Hepatocyte (in vitro differentiated cells): Measurements from ENCODE around the gene ODF4.

Experiments used
- EZH2 ChIP-seq: fragments of 200-600 bp; sonication (generic); IDR thresholded peaks from 2 replicates; pipeline ENCODE4 v1.6.1; 2016; ENCODE audit warnings: antibody characterized with exemption, mild to moderate bottlenecking, borderline replicate concordance
- EZH2phosphoT487 ChIP-seq: fragments of 200-600 bp; sonication (generic); IDR thresholded peaks from one replicate; pipeline ENCODE4 v1.6.1; 2018; ENCODE audit warnings: antibody characterized with exemption, mild to moderate bottlenecking, low read depth, moderate library complexity; ENCODE audit not compliant: unreplicated experiment, severe bottlenecking
- TF ChIP-seq, protein P1 (sequence below): fragments of 200-600 bp; sonication (generic); IDR thresholded peaks from 2 replicates; pipeline ENCODE4 v1.5.1; 2016; ENCODE audit warnings: antibody characterized with exemption, mild to moderate bottlenecking; ENCODE audit not compliant: poor library complexity

DNA sequence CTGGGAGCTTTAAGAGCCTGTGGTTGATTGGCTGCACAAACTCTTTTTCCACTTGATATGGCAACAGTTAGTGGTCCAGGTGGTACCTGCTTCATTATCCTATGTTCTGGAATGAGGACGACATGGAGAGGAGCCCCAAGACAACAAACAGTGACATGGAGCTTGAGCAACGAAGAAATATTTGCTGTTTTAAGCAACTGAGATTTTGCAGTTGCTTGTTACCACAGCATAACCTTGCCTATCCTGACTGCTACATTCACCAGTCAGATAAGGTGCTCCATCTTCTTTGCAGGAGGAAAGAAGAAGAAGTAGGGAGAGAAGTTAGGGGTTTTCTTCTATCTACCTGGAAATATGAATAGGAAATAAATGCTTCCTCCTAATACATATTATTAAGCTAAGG, 7.5 kb upstream of the ODF4 start:
- TF ChIP-seq, protein P1, sequence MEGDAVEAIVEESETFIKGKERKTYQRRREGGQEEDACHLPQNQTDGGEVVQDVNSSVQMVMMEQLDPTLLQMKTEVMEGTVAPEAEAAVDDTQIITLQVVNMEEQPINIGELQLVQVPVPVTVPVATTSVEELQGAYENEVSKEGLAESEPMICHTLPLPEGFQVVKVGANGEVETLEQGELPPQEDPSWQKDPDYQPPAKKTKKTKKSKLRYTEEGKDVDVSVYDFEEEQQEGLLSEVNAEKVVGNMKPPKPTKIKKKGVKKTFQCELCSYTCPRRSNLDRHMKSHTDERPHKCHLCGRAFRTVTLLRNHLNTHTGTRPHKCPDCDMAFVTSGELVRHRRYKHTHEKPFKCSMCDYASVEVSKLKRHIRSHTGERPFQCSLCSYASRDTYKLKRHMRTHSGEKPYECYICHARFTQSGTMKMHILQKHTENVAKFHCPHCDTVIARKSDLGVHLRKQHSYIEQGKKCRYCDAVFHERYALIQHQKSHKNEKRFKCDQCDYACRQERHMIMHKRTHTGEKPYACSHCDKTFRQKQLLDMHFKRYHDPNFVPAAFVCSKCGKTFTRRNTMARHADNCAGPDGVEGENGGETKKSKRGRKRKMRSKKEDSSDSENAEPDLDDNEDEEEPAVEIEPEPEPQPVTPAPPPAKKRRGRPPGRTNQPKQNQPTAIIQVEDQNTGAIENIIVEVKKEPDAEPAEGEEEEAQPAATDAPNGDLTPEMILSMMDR: no peak
- TF ChIP-seq EZH2phosphoT487 (no peak), EZH2 (no peak)
